Measurements from ENCODE around the gene PRKX. TPM values are rescaled to one million over a fixed set of nuclear protein-coding genes. Genes with fewer than 3 reads are reported as not detected.
"Not testable (repeated sequence)": the region's sequence is repeated elsewhere in the genome, so short reads cannot be mapped to it uniquely, and the experiment has no call there.

PRKX gene
- total and polyA plus RNA-seq, 8 donors: 11.6 to 23.6 (median 13.6) TPM

DNA sequence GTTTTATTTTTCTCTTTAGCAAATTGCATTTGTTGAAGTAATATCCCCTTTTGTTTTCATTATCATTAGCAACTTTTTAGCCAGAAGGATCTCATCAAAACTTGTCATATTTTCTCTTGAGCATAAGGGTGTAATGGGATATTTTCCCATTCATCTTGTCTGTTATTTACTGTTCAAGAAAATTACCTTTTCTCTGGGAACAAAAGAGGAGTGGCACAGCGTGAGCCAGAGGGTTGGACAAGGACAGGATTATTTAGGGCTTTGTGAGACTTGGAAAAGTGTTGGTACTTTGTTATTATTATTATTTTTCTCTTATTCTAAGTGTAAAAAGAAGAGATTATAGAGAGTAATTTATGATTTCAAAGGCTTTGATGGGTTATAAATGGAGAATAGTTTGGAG is 135.9 kb downstream of the PRKX start:
- H3K9me3 ChIP-seq: no peaks in the 10 kb centered on the region
- H3K27ac ChIP-seq: no peak overlapping the region
- TF ChIP-seq, protein P1, sequence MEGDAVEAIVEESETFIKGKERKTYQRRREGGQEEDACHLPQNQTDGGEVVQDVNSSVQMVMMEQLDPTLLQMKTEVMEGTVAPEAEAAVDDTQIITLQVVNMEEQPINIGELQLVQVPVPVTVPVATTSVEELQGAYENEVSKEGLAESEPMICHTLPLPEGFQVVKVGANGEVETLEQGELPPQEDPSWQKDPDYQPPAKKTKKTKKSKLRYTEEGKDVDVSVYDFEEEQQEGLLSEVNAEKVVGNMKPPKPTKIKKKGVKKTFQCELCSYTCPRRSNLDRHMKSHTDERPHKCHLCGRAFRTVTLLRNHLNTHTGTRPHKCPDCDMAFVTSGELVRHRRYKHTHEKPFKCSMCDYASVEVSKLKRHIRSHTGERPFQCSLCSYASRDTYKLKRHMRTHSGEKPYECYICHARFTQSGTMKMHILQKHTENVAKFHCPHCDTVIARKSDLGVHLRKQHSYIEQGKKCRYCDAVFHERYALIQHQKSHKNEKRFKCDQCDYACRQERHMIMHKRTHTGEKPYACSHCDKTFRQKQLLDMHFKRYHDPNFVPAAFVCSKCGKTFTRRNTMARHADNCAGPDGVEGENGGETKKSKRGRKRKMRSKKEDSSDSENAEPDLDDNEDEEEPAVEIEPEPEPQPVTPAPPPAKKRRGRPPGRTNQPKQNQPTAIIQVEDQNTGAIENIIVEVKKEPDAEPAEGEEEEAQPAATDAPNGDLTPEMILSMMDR (IDR thresholded peaks at IDR 0.05): no peak
- no peaks in the 10 kb centered on the region for H3K36me3 ChIP-seq
- intact Hi-C loops (cut with DNase I): no loop called here
- no peaks in the 10 kb centered on the region for H3K27me3 ChIP-seq
- no peaks in the 10 kb centered on the region for H3K4me1 ChIP-seq
- no peak overlapping the region for H3K4me3 ChIP-seq
- ATAC-seq (no peak), DNase-seq (no peak)

DNA sequence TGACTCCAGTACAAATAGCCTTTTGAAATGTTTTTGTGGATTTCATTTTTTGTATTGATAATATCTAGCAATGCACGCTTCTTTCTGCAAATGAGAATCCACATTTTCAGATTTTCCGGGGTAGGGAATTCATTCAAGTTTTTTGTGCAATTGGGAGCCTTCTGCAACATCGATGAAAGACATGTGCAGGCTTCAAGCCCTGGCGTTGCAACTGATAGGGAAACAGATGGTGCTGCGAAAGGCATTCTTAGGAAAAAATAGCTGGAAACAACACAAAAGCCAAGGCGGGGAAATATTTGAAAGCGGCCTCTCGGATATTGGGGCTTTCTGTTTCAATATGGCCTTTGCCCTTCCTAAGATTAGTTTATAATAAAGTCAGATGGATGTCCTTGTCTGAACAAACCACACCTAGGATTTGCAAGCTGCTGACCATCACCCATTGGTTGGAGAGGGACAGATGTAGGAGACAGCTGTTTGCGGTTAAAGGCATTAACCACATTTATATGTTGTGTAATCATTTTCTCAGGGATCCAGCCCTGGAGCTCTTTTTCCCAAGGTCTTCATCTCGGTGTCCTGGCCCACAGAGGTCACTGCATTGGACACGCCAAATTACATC is 136.5 kb downstream of the PRKX start:
- Histone ChIP-seq H3K27me3 (no peaks in the 10 kb centered on the region), H3K9me3 (no peaks in the 10 kb centered on the region), H3K36me3 (no peaks in the 10 kb centered on the region), H3K4me3 (no peak overlapping the region), H3K4me1 (no peaks in the 10 kb centered on the region), H3K27ac (no peak overlapping the region)
- DNase-seq (peak in 1 of 4 donors; percentile 2), ATAC-seq (peak; percentile 44)
- intact Hi-C loops (cut with DNase I): no loop called here
- TF ChIP-seq, protein P1 (IDR thresholded peaks at IDR 0.05): no peak

DNA sequence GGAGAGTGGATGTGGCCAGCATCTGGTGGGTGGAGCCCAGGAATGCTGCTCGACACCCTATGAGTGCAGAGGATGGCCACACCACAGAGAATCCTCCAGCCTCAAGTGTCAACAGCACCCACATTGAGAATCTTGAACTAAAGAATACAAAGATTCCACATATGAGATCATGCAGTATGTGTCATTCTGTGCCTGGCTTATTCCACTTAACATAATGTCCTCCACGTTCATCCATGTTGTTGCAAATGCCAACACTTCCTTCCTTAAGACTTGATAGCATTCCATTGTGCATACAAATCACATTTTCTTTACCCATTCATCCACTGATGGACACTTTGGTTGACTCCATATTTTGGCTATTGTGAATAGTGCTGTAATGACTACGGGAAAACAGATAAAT is 145.8 kb downstream of the PRKX start:
- TF ChIP-seq, protein P1 (IDR thresholded peaks at IDR 0.05): no peak
- H3K4me1 ChIP-seq: no peaks in the 10 kb centered on the region
- no peaks in the 10 kb centered on the region for H3K27me3 ChIP-seq
- DNase-seq (no peak), ATAC-seq (no peak)
- no peaks in the 10 kb centered on the region for H3K36me3 ChIP-seq
- no peak overlapping the region for H3K4me3 ChIP-seq
- intact Hi-C loops (cut with DNase I): no loop called here
- no peak overlapping the region for H3K27ac ChIP-seq
- no peaks in the 10 kb centered on the region for H3K9me3 ChIP-seq

DNA sequence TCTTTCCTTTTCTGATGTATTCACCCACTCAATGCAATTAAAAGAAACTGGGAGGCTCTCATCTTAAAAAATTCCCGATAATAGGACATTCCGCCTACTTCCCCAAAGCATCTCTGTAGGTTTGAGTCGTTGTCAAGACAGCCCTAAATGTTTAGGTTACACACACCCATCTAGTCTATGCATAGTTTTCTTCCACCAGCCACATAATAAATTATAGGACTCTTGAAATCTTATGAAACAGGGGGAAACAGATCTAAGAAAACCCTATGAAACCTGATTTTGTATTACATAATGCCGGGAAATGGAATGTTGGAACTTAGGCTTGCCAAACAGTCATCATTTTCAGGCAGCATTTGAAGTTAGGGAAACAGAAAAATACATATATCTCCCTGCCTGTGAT is 150.0 kb downstream of the PRKX start:
- Histone ChIP-seq H3K4me1 (no peaks in the 10 kb centered on the region), H3K36me3 (no peaks in the 10 kb centered on the region), H3K9me3 (no peaks in the 10 kb centered on the region), H3K4me3 (no peak overlapping the region), H3K27me3 (no peaks in the 10 kb centered on the region), H3K27ac (no peak overlapping the region)
- TF ChIP-seq, protein P1 (IDR thresholded peaks at IDR 0.05): no peak
- DNase-seq (no peak), ATAC-seq (no peak)
- intact Hi-C loops (cut with DNase I): no loop called here

DNA sequence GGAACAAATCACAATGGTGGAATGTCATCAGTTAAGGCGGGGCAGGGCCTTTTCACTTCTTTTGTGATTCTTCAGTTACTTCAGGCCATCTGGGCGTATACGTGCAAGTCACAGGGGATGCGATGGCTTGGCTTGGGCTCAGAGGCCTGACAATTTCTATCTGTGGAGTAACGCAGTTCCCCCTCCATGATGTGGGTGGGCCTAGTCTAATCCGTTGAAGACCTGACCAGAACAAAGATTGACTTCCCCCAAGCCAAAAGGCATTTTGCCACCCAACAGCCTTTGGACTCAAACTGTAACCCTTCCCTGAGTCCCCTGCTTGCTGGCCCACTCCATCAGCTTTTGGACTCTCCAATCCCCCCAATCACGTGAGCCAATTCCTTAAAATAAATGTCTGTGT is 153.4 kb downstream of the PRKX start:
- H3K4me3 ChIP-seq; DNase-seq; H3K36me3 ChIP-seq; H3K9me3 ChIP-seq; H3K27ac ChIP-seq; H3K4me1 ChIP-seq; H3K27me3 ChIP-seq; intact Hi-C loops (cut with DNase I); ATAC-seq: not testable (repeated sequence)
